GM21381 (cell line): ENCODE measurements around the gene MEOX1.
"Not testable (repeated sequence)": the region's sequence is repeated elsewhere in the genome, so short reads cannot be mapped to it uniquely, and the experiment has no call there.

Experiments
- ATAC-seq: cut with Tn5 transposase; IDR thresholded peaks from one replicate; pipeline ENCODE4 v1.9.1; 2021; ENCODE audit warnings: mild to moderate bottlenecking, moderate library complexity; ENCODE audit not compliant: unreplicated experiment

MEOX1 gene

DNA sequence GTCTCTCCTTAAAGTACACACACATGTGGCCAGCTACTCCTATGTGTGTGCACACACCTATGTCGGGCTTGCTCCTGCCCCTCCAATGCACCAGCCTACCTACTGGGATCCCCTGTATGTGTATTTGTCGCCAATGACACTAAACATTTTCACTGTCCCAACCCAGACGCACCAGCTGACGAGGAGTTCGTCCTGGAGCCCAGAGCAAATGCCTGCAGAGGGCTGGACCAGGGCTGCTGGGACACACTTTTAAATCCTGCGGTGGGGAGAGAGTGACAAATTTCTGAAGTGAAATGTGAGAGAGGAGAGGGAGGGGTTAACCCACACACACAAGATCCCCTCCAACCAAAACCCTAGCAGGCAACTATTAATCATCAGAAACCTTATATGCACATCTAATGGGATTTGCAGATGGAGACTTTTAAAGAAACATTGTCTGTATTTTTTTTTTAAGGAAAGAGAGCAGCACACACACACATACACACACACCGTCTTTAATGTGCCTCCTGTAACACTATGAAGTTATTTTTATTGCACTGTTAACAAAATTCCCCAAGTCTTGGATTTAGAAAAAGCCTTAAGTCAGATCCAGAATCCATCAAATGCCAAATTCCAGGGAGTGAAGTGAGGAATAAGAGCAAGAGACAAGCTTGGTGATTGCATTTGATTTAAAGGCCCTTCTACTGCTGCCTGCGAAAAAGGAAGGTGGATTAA lies at the start of gene MEOX1:
TSS of gene MEOX1 (minus strand) at position 224 of the 714 bp plus-strand sequence. CDS start 388 bp downstream, outside the sequence.
- no peak for ATAC-seq

DNA sequence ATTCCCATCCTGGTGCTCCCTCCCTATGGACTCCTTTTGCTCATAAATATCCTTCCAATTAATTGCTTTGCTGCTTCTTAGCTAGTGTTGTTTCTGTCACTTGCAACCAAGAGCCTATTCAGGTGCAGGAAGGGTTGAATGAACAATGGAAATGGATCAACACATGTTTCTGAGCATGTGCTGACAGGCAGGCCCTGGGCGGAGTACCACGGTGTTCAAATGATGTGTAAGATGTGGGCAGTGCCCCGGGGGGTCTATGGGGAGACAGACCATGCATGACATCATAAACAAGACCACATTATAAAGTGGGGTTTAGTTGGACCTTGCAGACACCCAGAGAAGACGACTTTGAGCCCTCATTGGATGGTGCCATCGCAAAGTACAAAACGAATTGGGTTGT lies 48.4 kb upstream of the MEOX1 start:
- no peak for ATAC-seq

DNA sequence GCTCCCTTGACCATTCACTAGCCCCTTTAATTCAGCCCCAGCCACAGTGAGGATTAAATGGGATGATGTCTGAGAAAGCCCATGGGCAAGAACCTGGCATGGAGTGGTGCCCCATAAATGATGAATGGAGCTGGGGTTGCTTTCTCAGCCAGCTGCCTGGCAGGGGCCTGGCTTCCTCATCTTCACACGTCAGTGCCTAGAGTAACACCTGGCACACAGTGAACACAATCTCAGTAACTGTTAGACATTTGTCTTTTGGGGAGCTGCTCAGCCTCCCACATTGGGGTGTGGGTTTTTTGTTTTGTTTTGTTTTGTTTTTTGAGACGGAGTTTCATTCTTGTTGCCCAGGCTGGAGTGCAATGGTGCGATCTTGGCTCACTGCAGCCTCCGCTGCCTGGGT lies 47.5 kb upstream of the MEOX1 start:
- ATAC-seq, result no peak

DNA sequence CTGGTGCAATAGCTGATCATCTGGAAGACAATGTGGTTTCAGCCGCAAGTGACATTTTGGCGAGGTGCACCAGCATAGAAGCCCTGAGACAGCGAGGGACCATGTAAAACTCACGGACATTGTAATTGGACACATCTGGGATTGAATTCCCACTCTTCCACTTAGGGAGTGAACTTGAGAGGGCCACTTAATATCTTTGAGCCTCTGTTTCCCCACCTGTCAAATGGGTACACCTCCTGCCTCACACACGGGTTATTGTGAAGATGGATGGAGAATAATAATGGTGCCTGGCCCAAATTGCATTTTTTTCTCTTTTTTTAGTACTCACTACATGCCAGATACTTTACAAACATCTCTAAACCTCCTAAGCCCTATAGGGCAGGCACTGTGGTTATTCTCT lies 45.5 kb upstream of the MEOX1 start:
- no peak for ATAC-seq

DNA sequence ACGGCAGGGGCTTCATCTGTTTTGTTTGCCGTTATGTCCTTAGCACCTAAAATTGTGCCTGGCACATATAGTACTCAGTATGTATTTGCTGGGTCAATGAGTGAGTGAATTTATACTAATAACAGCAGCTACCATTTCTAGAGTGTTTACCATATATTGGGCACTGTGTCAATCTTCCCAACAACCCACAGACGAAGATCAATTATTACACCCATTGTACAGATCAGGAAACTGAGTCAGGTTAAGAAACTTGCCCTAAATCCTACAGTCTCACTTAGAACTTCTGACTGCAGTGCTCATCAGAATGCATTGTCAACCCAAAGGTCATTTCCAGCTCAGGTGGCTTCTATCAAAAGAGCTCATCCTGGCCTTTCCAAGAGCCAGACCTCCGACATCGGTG lies 44.5 kb upstream of the MEOX1 start:
- no peak for ATAC-seq

DNA sequence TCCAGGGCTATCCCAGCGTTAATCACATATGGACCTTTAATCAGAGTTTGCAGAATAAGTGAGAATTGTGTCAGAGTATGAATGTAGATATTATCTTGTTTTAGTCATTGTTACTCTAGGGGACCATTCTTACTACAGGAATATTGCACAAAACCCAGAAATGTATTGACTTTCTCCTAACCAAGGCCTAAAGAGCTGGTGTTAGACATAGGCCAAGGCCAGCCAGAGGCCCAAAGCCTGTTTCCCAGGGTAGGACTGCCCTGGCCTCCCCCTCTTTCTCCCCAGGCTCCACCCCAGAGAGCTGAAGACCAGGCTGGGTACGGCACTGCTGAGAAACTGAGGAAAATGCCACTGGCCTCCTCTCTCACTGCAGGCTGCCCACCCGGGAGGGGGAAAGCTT lies 41.9 kb upstream of the MEOX1 start:
- ATAC-seq, result no peak

DNA sequence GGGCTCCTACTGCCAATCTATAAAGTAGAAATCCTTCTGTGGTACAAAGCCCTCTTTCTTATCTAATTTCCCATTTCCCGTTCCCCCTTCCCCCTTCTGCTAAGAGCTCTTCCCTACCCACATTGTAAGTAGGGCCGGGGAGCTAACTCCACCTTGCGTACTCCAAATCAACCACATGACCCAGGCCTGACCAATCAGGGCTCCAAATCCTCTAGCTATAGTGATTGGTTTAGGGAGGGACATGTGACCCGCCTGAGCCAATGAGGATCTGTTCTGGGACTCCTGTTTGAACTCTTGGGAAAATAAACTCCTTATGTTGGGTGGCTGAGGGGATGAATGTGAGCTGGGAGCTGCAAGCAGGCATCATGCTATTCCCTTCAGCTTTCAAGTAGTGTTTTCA lies 40.9 kb upstream of the MEOX1 start:
- no peak for ATAC-seq

DNA sequence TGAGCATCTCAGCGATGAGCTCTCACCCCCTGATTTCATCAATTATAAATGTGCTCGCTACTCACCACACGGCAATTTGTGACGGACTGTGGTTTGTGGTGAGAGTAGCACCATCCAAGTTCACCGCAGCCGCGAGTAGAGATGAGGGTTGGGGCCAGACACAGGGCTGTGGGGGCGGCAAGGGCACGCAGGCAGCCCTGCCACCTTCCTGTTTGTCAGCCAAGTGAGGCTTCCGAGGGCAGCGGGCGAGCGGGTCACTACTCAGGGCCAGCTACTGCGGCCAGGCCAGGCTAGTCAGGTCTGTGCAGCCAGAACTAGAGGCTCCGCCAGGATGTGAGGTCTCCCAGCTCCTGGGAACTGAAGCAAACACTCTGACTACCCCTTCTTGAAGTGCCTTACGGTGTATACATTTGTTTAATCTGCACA lies 39.6 kb upstream of the MEOX1 start:
- peak; percentile 60 for ATAC-seq

DNA sequence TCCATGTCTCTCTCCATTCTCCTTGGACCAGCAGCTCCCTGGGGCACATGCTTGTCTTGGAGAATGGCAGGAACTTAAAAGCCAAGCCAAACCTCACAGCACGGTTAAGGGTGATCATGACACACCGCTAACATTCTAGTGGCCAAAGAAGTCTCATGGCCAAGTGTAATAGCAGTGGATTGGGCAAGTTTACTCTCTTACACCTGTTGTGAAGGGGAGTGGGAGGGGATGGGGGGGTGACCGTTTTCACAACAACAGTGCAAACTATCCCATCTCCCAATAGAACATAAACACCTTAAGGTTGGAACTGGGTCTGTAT lies 37.7 kb upstream of the MEOX1 start:
- no peak for ATAC-seq

DNA sequence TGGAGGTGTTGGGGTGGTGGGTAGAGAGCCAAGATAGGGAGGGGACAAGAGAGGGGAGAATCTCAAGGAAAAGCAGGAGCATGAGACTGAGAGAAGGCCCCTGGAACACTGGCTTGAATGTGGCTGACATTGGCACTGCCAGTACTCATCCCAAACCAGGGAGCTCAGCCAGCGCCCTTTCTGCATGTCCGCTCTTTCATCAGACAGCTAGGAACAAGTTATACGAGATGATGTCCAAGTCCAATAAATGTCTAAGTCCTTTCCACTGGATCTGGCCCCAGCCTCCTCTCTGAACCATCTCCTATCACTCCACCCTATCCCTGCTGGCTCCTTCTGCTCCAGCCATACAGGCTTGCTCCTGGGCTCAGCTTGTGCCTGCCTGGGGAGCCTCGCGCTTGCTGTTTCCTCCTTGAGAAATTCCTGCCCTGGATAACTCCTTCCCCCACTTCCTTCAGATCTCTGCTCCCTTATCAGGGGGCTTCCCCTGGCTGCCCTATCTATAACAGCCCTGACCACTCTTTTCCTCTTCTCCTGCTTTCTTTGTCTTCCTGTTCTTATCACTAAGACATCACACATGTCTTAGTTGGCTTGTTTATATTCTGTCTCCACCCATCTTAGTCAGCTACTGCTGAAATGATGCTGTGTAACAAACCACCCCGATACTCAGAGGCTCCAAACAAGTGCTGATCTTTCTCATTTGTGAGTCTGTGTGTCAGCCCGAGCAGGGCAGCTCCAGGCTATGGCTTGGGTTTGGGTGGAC lies 37.1 kb upstream of the MEOX1 start:
- no peak for ATAC-seq

DNA sequence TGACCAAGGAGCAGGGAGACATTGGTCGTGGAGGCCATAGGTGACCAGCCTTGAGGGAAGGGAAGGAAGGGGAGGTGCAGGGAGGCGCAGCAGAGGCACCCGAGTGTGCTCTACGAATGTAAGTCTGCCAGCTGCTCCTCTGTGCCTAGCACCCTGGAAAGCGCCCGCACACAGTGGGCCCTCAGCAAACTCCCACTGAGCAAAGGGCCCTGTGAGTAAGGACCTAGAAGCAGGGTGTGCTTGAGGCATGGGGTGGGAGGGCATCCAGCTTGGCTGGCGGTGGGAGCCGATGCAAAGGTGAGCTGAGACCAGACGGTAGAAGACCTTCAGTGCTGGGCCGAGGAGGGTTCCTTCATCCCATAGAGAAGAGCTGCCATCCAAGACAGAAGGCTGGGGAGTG lies 36.2 kb upstream of the MEOX1 start:
- ATAC-seq, result no peak

DNA sequence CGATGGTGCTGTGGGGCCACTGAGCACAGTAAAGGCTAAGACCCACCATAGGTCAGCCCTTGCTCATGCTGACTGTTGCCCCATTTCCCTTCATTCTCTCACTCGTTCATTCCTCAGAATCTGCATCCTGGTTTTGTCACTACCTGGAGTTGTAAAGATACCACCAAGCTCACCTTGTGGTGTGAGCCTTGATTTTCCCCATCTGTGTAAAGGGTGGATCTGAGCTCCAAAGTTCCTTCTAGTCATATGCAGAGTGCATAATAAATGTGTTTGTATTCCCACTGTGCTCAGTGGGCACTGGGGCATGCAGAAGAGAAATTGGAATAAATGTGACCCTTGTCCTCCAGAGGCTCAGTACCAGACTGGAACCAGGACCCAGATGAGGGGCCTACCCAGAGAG lies 35.2 kb upstream of the MEOX1 start:
- no peak for ATAC-seq

DNA sequence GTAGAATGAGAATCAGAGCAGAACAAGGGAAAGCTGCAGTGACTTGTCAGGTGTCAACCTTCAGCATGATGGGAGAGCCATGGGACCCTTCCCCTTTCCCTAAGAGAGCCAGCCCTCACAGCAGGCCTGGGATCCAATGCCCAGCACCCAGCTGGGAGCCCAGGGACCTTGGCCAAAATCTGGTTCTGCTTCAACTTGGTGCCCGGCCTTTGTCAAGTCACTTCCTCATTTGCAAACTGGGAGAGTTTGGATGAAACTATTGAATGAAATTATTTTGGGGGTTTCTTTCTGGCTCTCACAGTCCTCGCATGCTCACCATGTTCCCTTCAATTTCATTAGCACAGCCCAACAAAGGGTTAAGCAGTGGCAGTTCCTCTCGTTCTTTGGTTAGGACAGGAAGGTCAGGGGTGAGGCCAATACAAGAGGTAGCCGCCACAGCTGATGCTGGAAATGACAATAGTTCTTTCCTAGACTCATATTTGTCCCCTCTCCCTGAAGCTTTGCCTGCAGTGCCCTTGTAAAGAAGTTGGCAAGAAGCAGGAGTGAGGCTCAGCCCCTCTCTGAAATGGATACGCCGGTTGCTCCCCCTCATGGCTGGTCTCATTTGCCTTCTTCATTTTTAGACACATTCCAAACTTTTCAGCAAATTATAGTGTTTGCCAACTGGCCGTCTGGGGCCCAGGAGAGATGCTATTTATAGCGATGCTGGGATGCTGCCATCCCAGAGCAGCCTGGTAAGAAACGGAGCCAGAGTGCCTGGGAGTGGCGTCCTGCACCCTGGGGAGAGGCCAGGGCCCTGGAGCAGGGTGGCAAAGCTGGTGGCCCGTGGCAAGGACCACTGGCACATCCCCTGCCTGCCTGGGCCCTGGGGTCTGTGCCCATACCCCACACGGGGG lies 34.5 kb upstream of the MEOX1 start:
- ATAC-seq, result no peak

DNA sequence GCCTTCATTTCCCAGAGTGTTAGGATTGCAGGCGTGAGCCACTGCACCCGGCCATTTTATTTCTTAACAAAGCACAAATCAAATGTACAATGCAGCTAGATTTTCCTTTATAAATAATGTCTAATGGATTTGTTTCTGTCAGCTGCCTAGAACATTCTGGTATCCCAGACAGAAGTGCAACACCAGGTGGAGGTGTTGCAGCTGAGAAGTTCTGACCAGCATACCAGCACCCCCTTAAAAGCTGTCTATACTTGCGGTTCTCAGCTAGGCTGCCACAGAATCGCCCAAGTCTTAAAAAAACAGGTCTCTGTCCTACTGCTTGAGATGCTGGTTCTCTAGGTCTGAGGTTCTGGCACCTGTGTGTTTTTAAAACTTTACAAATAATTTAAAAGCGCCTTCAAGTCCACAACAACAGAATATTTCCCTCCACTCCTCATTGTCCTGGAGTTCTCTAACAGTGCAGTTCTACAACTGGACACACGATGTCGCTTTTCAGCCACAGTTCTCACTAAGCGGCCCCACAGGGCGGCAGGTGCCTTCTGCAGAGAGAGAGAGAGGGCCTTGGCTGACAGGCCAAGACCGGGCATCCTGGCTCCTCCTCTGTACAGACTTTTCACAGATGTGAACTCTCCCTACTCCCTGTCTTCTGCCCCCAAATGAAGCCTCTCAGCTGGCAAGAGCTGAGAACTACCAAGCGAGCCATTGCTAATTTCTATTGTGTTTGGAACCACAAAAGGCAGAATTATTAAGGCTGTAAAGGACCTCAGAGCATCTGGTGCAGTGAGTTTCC lies 32.6 kb upstream of the MEOX1 start:
- no peak for ATAC-seq

DNA sequence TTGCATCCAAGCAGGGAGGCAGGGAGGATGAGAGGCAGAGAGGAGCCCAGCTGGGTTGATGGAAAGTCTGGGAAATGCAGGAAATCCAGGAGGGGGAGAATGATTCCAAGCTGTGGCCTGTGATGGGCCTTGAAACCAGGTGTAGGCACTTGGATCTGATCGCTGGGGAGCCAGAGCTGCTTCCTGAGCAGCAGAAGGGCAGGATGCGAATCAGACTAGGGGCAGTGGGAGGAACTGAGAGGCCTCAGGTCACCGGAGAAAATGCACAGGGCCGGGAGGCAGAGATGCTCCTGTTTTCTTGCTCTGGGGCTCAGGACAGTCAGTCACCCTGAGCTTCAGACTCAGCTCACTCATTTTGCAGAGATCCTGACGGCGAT lies 29.6 kb upstream of the MEOX1 start:
- ATAC-seq, result no peak

DNA sequence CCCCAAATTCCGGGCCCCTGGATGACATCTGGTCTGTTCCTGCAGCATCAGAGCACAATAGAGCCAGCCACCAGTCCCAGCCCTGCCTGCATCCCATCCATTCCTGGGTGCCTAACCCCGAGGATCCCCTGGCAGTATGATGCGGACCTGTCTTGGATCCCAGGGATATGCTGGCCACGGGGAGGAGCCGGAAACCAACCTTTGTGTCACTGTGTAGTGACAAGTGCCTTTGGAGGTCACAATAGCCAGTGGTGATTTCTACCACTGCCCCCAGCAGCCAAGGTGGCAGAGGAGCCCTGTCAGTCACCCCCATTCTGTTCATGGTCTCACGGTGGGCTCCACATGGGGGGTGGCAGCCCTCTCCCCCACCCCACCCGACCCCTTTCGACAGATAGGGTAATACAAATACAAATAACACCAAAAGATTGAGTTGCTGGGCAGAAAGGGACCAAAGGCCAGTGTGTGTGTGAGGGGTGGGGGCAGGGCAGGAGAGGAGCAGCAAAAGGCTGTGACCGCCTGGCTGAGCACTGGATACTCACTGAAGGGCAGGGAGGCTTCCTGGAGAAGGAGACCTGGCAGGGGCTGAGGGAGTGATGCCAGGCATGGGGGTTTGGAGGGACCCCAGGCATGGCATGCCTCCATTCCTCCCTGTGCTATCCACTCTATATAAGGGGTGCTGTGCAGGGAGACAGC lies 29.0 kb upstream of the MEOX1 start:
- ATAC-seq, result no peak

DNA sequence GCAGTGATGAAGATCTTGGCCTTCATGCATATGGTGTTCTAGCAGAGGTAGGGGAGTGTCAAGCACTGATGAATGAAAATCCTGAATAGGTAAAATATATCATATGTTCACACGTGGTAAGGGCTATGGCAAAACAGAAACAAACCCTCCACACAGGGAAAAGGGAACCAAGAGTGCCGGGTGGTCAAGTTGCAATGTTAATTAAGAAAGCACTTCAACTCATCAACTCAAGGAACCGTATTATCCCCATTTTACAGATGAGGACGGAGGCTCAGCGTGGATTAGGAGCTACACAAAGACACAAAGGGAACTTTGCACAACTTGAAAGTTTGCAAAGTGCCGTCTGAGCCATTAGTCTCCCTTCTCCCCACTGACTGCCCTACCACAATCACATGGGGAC lies 28.1 kb upstream of the MEOX1 start:
- ATAC-seq, result no peak

DNA sequence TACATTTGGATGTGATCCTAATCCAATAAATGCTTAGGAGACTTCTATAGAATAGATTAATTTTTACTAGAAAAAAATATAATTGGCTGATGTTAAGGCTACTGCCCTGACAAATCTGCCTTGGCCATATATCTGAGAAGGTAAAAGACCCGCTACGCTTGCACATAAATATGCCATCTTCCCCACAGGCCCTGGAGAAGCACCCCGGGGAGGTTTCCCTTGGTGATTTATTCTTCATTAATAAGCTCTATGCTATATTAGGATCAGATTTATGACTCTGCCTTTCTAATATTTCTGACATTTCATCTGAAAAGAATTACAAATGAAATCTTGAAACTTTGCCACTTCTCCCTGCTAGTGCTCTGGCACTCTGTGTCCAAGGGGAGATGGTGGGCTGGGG lies 27.4 kb upstream of the MEOX1 start:
- no peak for ATAC-seq

DNA sequence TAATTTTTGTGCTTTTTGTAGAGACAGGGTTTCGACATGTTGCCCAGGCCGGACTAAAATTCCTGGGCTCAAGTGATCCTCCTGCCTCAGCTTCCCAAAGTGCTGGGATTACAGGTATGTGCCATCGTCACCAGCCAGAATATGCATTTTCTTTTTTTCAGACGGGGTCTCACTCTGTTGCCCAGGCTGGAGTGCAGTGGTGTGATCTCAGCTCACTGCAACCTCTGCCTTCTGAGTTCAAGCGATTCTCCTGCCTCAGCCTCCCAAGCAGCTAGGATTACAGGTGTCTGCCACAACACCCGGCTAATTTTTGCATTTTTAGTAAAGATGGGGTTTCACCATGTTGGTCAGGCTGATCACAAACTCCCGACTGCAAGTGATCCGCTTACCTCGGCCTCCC lies 25.2 kb upstream of the MEOX1 start:
- ATAC-seq, result not testable (repeated sequence)

DNA sequence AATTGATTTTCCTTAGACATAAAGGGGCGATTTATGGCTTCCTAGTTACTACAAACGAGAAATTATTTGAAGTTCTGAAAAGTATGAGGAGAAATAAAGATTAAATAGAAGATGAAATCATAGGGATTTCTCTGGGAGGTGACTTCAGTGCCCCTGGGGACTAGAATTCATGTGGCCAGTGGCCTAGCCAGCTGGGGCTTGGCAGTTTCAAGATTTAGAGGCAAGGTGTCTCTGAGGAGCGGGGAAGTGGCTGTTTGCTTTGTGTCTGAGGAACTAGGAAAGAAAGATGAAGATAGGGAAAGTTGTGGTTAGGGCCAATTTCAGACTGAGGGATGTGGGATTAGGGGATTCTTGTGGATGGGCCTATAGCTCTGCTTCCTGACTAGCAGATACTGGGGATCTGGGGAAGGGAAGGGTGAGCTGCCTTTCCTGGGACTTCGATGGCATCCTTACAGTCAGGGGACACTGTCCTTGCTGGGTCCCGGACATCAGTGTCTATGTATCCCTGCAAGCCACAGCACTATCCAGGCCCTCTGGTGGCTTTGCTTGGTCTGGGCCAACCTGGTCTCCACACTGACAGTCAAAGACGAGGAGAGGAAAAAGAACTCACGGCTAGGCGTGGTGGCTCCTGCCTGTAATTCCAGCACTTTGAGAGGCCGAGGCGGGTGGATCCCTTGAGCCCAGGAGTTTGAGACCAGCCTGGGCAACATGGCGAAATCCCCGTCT lies 22.4 kb upstream of the MEOX1 start:
- no peak for ATAC-seq
